GM21447 (cell line): ENCODE data around the gene DTNA.

Experiments
- ATAC-seq: cut with Tn5 transposase; IDR thresholded peaks from one replicate; pipeline ENCODE4 v1.9.1; 2021; ENCODE audit not compliant: unreplicated experiment

The DTNA gene

GRCh38 chr18:34847408-34847807 is 137.3 kb downstream of the DTNA start:
- ATAC-seq, result no peak

GRCh38 chr18:34848156-34848555 is 138.1 kb downstream of the DTNA start:
- no peak for ATAC-seq

GRCh38 chr18:34848695-34849094 is 138.6 kb downstream of the DTNA start:
- no peak for ATAC-seq

- ATAC-seq, result no peak
Observed at GRCh38 chr18:34857320-34857719, 147.2 kb downstream of the DTNA start.

GRCh38 chr18:34858188-34858587 is 148.1 kb downstream of the DTNA start:
- ATAC-seq, result no peak

- ATAC-seq, result no peak
Observed at GRCh38 chr18:34859496-34859895, 149.4 kb downstream of the DTNA start.

- ATAC-seq, result no peak
Observed at GRCh38 chr18:34862561-34862960, 152.5 kb downstream of the DTNA start.

- ATAC-seq, result no peak
Observed at GRCh38 chr18:34863702-34864101, 153.6 kb downstream of the DTNA start.

- no peak for ATAC-seq
Observed at GRCh38 chr18:34864836-34865497, 154.9 kb downstream of the DTNA start.

GRCh38 chr18:34866310-34866709 is 156.2 kb downstream of the DTNA start:
- ATAC-seq, result no peak

- ATAC-seq, result no peak
Observed at GRCh38 chr18:34866739-34867138, 156.6 kb downstream of the DTNA start.

- ATAC-seq, result no peak
Observed at GRCh38 chr18:34867520-34867919, 157.4 kb downstream of the DTNA start.

GRCh38 chr18:34870555-34871310 is 160.6 kb downstream of the DTNA start:
- ATAC-seq, result no peak

- ATAC-seq, result no peak
Observed at GRCh38 chr18:34871435-34871834, 161.3 kb downstream of the DTNA start.

GRCh38 chr18:34872066-34872465 is 162.0 kb downstream of the DTNA start:
- no peak for ATAC-seq

- ATAC-seq, result no peak
Observed at GRCh38 chr18:34873986-34874580, 164.0 kb downstream of the DTNA start.

- no peak for ATAC-seq
Observed at GRCh38 chr18:34875150-34875549, 165.1 kb downstream of the DTNA start.

- ATAC-seq, result no peak
Observed at GRCh38 chr18:34880403-34880802, 170.3 kb downstream of the DTNA start.

- ATAC-seq, result no peak
Observed at GRCh38 chr18:34880882-34881834, 171.1 kb downstream of the DTNA start.

- no peak for ATAC-seq
Observed at GRCh38 chr18:34884436-34884835, 174.3 kb downstream of the DTNA start.

GRCh38 chr18:34886177-34886576 is 176.1 kb downstream of the DTNA start:
- no peak for ATAC-seq
